HG02588 (cell line): Measurements from ENCODE around the gene NCF4.

Experiments
- ATAC-seq: cut with Tn5 transposase; IDR thresholded peaks from one replicate; pipeline ENCODE4 v1.9.1; 2021; ENCODE audit warnings: mild to moderate bottlenecking, moderate library complexity; ENCODE audit not compliant: unreplicated experiment

NCF4 gene

GRCh38 chr22:36863979-36864378 lies 3.2 kb downstream of the NCF4 start:
- ATAC-seq, result no peak

- ATAC-seq, result no peak
These were observed 3.8 kb downstream of the NCF4 start for GRCh38 chr22:36864454-36865215.

- ATAC-seq, result no peak
These were observed 4.5 kb downstream of the NCF4 start for GRCh38 chr22:36865346-36865745.

GRCh38 chr22:36867695-36868094 lies 6.9 kb downstream of the NCF4 start:
- ATAC-seq, result no peak

- ATAC-seq, result no peak
These were observed 7.9 kb downstream of the NCF4 start for GRCh38 chr22:36868546-36869181.

- ATAC-seq, result no peak
These were observed 9.4 kb downstream of the NCF4 start for GRCh38 chr22:36870250-36870649.

- ATAC-seq, result no peak
These were observed 10.9 kb downstream of the NCF4 start for GRCh38 chr22:36871669-36872081.

- ATAC-seq, result no peak
These were observed 11.3 kb downstream of the NCF4 start for GRCh38 chr22:36872084-36872483.

GRCh38 chr22:36872866-36873498 lies 12.2 kb downstream of the NCF4 start:
- no peak for ATAC-seq

- ATAC-seq, result peak; percentile 70
These were observed 13.0 kb downstream of the NCF4 start for GRCh38 chr22:36873614-36874308.

- ATAC-seq, result no peak
These were observed 13.5 kb downstream of the NCF4 start for GRCh38 chr22:36874309-36874696.

- ATAC-seq, result no peak
These were observed 13.9 kb downstream of the NCF4 start for GRCh38 chr22:36874736-36875135.

- ATAC-seq, result no peak
These were observed 14.9 kb downstream of the NCF4 start for GRCh38 chr22:36875741-36876140.

- ATAC-seq, result no peak
These were observed 19.0 kb downstream of the NCF4 start for GRCh38 chr22:36879775-36880174.

- no peak for ATAC-seq
These were observed 20.9 kb downstream of the NCF4 start for GRCh38 chr22:36881504-36882245.

- no peak for ATAC-seq
These were observed 23.7 kb downstream of the NCF4 start for GRCh38 chr22:36884349-36885158.

- ATAC-seq, result no peak
These were observed 24.7 kb downstream of the NCF4 start for GRCh38 chr22:36885474-36885873.

GRCh38 chr22:36886016-36886415 lies 25.2 kb downstream of the NCF4 start:
- no peak for ATAC-seq

- ATAC-seq, result no peak
These were observed 26.4 kb downstream of the NCF4 start for GRCh38 chr22:36887162-36887561.

- ATAC-seq, result no peak
These were observed 30.8 kb downstream of the NCF4 start for GRCh38 chr22:36891646-36892045.
